HG03571 (cell line): ENCODE measurements around the gene CHST12.
A peak's percentile ranks its signal among the peaks of the same experiment; 100 is the strongest.
"Not testable (repeated sequence)": the region's sequence is repeated elsewhere in the genome, so short reads cannot be mapped to it uniquely, and the experiment has no call there.

Source experiments
- ATAC-seq: cut with Tn5 transposase; IDR thresholded peaks from one replicate; pipeline ENCODE4 v1.9.1; 2021; ENCODE audit not compliant: unreplicated experiment

The CHST12 gene

DNA sequence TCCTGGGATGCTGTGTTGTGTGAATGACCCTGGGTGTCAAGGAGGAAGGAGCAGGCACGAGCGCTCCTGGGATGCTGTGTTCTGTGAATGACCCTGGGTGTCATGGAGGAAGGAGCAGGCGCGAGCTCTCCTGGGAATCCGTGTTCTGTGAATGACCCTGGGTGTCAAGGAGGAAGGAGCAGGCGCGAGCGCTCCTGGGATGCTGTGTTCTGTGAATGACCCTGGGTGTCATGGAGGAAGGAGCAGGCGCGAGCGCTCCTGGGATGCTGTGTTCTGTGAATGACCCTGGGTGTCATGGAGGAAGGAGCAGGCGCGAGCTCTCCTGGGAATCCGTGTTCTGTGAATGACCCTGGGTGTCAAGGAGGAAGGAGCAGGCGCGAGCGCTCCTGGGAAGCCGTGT, 25.9 kb upstream of the CHST12 start:
- ATAC-seq = not testable (repeated sequence)

DNA sequence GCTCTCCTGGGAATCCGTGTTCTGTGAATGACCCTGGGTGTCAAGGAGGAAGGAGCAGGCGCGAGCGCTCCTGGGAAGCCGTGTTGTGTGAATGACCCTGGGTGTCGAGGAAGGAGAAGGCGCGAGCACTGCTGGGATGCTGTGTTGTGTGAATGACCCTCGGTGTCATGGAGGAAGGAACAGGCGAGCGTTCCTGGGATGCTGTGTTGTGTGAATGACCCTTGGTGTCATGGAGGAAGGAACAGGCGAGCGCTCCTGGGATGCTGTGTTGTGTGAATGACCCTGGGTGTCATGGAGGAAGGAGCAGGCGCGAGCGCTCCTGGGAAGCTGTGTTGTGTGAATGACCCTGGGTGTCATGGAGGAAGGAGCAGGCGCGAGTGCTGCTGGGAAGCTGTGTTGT, 25.3 kb upstream of the CHST12 start:
- not testable (repeated sequence) for ATAC-seq

- ATAC-seq = no peak
Observed at GRCh38 chr7:2379161-2379560, 24.2 kb upstream of the CHST12 start.

GRCh38 chr7:2379821-2380450, 23.5 kb upstream of the CHST12 start:
- ATAC-seq = no peak

DNA sequence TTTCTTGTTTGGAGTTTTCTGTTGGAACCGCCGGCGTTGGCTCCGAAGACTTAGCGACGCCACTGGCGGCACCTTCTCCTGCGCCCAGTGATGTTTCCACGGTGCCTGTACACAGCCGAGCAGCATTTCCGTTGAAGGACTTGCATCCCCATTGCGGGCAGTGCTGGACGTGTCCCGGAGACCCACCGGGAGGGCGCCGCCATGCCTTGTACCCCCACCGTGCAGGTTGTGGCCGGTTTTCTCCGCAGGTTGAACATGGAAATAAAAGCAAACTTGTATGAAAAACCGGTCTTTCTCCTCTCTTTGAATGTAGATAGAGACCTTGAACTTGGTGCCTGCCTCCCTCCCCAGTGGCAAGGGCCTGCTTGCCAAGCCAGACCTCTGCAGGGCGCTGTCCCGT, 22.9 kb upstream of the CHST12 start:
- ATAC-seq = no peak

- ATAC-seq = no peak
Observed at GRCh38 chr7:2381227-2381626, 22.2 kb upstream of the CHST12 start.

DNA sequence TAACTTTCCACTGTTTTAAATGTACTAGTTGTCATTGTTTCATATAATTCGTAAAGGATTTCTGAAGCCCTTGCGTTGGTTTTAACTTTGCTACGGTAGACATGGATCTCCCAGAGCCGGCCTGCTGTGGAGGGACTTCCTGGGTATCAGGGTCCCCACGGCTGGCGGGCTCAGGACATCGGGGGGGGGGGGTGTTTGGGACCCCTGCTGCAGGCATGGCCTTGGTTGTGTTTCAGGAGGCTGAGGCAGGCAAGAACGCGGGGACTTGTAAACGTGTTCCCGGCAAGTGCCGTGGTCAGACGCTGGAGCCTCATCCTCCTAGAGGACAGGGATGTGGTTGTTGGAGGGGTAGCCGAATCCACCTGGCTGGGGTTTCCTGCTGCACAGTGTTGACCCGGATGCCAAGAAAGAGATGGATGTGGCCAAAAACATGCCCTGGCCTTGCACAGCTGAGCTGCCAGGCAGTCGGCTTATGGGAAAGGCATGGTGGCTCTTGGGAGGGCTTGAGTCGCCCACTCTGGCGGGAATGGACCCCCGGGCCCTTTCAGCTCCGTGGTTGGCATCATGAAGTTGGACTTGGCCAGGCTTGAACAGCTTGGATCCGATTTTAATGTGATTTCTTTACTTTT, 21.4 kb upstream of the CHST12 start:
- no peak for ATAC-seq

- no peak for ATAC-seq
Observed at GRCh38 chr7:2383543-2384274, 19.7 kb upstream of the CHST12 start.

- no peak for ATAC-seq
Observed at GRCh38 chr7:2384354-2385243, 18.8 kb upstream of the CHST12 start.

GRCh38 chr7:2386122-2386521, 17.3 kb upstream of the CHST12 start:
- ATAC-seq = not testable (repeated sequence)

DNA sequence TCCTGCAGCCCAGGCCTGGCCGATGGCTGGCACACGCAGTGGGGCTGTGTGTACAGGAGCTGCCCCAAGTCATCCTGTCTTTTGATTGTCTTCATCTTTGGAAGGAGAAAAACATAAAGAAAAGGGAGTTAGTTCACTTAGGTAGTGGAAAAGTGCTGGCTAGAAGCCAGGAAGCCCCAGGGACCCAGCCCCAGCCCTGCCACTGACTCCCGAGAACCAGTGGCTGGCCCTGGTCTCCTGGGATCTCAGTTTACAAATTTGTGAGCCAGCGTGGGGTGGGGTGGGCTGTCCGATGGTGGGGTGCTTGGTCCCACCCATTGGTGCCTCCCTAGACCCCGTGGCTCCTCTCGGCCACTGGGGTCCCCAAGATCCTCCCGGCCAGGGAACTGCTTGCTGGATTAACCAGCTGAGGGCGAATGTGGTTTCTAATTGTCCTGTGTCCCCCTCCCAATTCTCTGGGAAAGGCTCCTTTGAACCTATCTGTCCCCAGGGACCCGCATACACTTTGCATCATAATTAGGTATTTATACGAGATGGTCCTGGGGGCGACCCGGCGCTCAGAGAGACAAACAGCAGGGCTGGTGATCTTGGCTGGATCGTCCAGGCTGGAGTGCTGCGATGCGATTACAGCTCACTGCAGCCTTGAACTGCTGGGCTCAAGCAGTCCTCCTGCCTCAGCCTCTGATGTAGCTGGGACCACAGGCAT, 16.3 kb upstream of the CHST12 start:
- ATAC-seq = no peak

GRCh38 chr7:2387897-2388636, 15.3 kb upstream of the CHST12 start:
- ATAC-seq = no peak

- ATAC-seq = no peak
Observed at GRCh38 chr7:2388637-2388954, 14.8 kb upstream of the CHST12 start.

GRCh38 chr7:2390020-2390816, 13.2 kb upstream of the CHST12 start:
- not testable (repeated sequence) for ATAC-seq

GRCh38 chr7:2393706-2394105, 9.7 kb upstream of the CHST12 start:
- ATAC-seq = no peak

DNA sequence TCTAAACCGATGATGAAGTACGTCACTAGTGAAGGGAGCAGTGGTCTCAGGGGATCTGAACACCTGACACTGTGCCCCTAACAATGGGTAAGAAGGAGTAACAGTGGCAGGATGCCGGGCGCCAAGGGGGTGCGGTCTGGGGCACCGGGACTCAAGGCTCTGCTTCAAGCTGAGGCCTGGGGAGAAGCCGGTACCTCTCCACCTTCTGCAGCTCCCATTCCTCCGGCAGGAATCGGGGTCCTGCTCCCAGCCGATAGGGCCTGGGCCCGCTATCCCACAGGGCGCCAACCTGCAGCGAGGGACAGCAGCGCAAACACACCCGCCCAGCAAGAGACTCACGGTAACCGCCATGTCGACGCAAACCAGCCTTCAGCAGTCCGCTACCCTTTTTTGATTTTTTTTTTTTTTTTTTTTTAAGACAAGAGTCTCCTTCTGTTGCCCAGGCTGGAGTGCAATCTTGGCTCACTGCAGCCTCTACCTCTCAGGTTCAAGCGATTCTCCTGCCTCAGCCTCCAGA, 8.8 kb upstream of the CHST12 start:
- ATAC-seq = no peak

- no peak for ATAC-seq
Observed at GRCh38 chr7:2398506-2398905, 4.9 kb upstream of the CHST12 start.

GRCh38 chr7:2399848-2400587, 3.4 kb upstream of the CHST12 start:
- ATAC-seq = peak; percentile 26

GRCh38 chr7:2402687-2403013, 761 bp upstream of the CHST12 start:
- ATAC-seq = no peak
